IPS DF 6.9 (cell line): ENCODE data around the gene PDF.
"Not testable (repeated sequence)": the region's sequence is repeated elsewhere in the genome, so short reads cannot be mapped to it uniquely, and the experiment has no call there.

Source experiments
- DNase-seq: peaks from one replicate; pipeline ENCODE4 v3.0.0-alpha.2; 2013; ENCODE audit warnings: low read depth, low spot score
- H3K27ac ChIP-seq: one replicate; pipeline ENCODE4 v1.5.1; 2013; ENCODE audit warnings: low read length, control low read depth
- H3K27me3 ChIP-seq: 2 replicates; pipeline ENCODE4 v1.6.1; 2013; ENCODE audit warnings: mild to moderate bottlenecking, low read length; ENCODE audit not compliant: control insufficient read depth, insufficient read depth
- H3K36me3 ChIP-seq: 2 replicates; pipeline ENCODE4 v1.6.1; 2013; ENCODE audit warnings: low read length; ENCODE audit not compliant: control insufficient read depth, insufficient read depth
- H3K4me1 ChIP-seq: 2 replicates; pipeline ENCODE4 v1.6.1; 2013; ENCODE audit warnings: low read length; ENCODE audit not compliant: control insufficient read depth, insufficient read depth
- H3K4me3 ChIP-seq: 2 replicates; pipeline ENCODE4 v1.5.1; 2013; ENCODE audit warnings: mild to moderate bottlenecking, low read length
- H3K9me3 ChIP-seq: 2 replicates; pipeline ENCODE4 v1.6.1; 2013; ENCODE audit warnings: low read length, inconsistent platforms; ENCODE audit not compliant: control insufficient read depth, insufficient read depth
- WGBS: extraction: QIAGEN DNeasy Blood & Tissue Kit; methylation state at CpG from one replicate; pipeline ENCODE4 v1.1.7; 2013; ENCODE audit warnings: mixed read lengths, missing lambda C conversion rate; ENCODE audit not compliant: insufficient read length, insufficient coverage; 5-methylcytosine and 5-hydroxymethylcytosine counted together

The PDF gene

GRCh38 chr16:69364088-69364487 is 33.7 kb upstream of the PDF start:
- H3K27ac ChIP-seq = no peak overlapping the region
- DNase-seq = no peak
- WGBS = no CpG with 5 or more reads among the region's 2 CpGs
- no peaks in the 10 kb centered on the region for H3K27me3 ChIP-seq
- no peaks in the 10 kb centered on the region for H3K9me3 ChIP-seq
- H3K36me3 ChIP-seq = peaks cover 17% of the 10 kb centered on the region
- H3K4me1 ChIP-seq = no peaks in the 10 kb centered on the region
- no peak overlapping the region for H3K4me3 ChIP-seq

DNA sequence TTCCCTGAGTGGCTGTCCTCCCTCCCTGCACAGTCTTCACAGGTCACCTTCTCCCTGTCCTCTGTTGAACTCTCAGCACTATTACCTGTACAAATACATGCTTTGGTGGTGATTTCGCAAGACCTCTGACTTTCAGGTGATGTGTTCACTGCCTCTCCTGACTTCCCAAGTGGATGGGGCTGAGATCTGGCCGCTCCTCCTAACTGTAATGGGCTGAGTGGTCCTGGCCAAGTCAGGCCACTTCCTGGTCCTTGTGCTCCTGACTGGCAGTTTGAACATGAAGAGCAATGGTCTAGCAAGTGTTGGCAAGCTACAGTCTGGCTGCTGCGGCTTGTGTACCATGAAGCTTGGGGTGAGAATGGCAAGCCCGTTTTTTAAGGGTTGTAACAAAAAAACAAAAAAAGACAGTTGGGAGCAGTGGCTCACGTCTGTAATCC is 32.9 kb upstream of the PDF start:
- no CpG with 5 or more reads among the region's 5 CpGs for WGBS
- DNase-seq = no peak
- H3K9me3 ChIP-seq = no peaks in the 10 kb centered on the region
- peaks cover 17% of the 10 kb centered on the region for H3K36me3 ChIP-seq
- no peak overlapping the region for H3K27ac ChIP-seq
- no peaks in the 10 kb centered on the region for H3K4me1 ChIP-seq
- H3K4me3 ChIP-seq = no peak overlapping the region
- H3K27me3 ChIP-seq = no peaks in the 10 kb centered on the region

DNA sequence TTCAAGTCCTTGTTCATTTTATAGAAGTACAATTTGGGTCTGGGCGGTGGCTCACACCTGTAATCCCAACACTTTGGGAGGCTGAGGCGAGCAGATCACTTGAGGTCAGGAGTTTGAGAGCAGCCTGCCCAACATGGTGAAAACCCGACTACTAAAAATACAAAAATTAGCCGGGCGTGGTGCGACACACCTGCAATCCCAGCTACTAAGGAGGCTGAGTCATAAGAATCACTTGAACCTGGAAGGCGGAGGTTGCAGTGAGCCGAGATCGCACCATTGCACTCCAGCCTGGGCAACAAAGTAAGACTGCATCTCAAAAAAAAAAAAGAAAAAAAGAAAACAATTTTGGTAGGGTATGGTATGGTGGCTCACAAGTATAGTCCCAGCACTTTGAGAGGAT is 29.7 kb upstream of the PDF start:
- not testable (repeated sequence) for H3K9me3 ChIP-seq, H3K27me3 ChIP-seq, H3K27ac ChIP-seq, H3K36me3 ChIP-seq, H3K4me3 ChIP-seq, DNase-seq, H3K4me1 ChIP-seq
- no CpG with 5 or more reads among the region's 9 CpGs for WGBS

GRCh38 chr16:69351309-69352027 is 21.1 kb upstream of the PDF start, which contains the start of gene TMED6:
Gene TMED6 (minus strand): TSS chr16:69351786. CDS start chr16:69351753, 33 bp downstream.
- Histone ChIP-seq H3K36me3 (no peaks in the 10 kb centered on the region), H3K27me3 (no peaks in the 10 kb centered on the region), H3K9me3 (no peaks in the 10 kb centered on the region), H3K4me1 (no peaks in the 10 kb centered on the region), H3K4me3 (no peak within 1 kb of the TSS), H3K27ac (no peak within 1 kb of the TSS)
- no peak for DNase-seq
- WGBS = no CpG with 5 or more reads among the region's 12 CpGs

- Histone ChIP-seq H3K4me1 (no peaks in the 10 kb centered on the region), H3K27ac (no peak overlapping the region), H3K36me3 (no peaks in the 10 kb centered on the region), H3K27me3 (no peaks in the 10 kb centered on the region), H3K4me3 (no peak overlapping the region), H3K9me3 (no peaks in the 10 kb centered on the region)
- DNase-seq = no peak
- WGBS = no CpG with 5 or more reads among the region's 6 CpGs
Measured at GRCh38 chr16:69350536-69351133, 20.2 kb upstream of the PDF start.

DNA sequence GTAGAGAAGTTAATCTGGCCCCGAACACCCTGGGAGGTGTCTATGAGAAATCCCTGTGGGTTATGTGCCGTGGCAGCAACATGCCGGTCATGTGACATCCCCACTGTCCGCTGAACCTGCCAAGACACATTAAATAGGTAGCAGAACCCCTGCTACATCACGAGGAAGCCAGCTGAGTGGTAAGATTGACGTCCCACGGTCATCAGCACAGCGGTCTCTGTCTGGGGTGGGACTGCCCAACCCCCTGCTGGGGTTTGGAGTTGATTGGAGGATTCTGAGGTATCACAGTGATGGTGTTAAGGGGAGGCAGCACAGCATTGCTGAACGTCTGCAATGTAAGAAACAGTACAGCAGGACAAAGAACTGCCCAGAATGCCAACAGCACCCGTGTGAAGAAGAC is 19.1 kb upstream of the PDF start:
- WGBS = no CpG with 5 or more reads among the region's 10 CpGs
- Histone ChIP-seq H3K27me3 (no peaks in the 10 kb centered on the region), H3K27ac (no peak overlapping the region), H3K9me3 (no peaks in the 10 kb centered on the region), H3K36me3 (no peaks in the 10 kb centered on the region), H3K4me3 (no peak overlapping the region), H3K4me1 (no peaks in the 10 kb centered on the region)
- no peak for DNase-seq

GRCh38 chr16:69348222-69348621 is 17.8 kb upstream of the PDF start:
- H3K27me3 ChIP-seq = no peaks in the 10 kb centered on the region
- H3K27ac ChIP-seq = no peak overlapping the region
- no peaks in the 10 kb centered on the region for H3K9me3 ChIP-seq
- H3K4me3 ChIP-seq = no peak overlapping the region
- no peak for DNase-seq
- no peaks in the 10 kb centered on the region for H3K4me1 ChIP-seq
- whole genome bisulfite sequencing = no CpG with 5 or more reads among the region's 6 CpGs
- no peaks in the 10 kb centered on the region for H3K36me3 ChIP-seq

DNA sequence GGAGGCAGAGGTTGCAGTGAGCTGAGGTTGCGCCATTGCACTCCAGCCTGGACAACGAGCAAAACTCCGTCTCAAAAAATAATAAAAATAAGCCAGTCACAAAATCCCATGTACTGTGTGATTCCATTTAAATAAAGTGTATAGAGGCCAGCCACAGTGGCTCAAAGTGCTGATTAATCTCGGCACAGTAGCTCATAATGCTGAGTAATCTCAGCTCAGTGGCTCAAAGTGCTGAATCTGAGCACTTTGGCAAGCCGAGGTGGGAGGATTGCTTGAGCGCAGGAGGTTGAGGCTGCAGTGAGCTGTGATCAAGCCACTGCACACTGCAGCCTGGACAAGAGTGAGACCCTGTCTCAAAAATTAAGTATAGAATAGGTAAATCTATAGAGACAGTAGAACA is 16.3 kb upstream of the PDF start:
- no CpG with 5 or more reads among the region's 6 CpGs for WGBS
- H3K4me1 ChIP-seq = no peaks in the 10 kb centered on the region
- H3K36me3 ChIP-seq = no peaks in the 10 kb centered on the region
- DNase-seq = no peak
- H3K27ac ChIP-seq = no peak overlapping the region
- no peaks in the 10 kb centered on the region for H3K27me3 ChIP-seq
- no peak overlapping the region for H3K4me3 ChIP-seq
- no peaks in the 10 kb centered on the region for H3K9me3 ChIP-seq

DNA sequence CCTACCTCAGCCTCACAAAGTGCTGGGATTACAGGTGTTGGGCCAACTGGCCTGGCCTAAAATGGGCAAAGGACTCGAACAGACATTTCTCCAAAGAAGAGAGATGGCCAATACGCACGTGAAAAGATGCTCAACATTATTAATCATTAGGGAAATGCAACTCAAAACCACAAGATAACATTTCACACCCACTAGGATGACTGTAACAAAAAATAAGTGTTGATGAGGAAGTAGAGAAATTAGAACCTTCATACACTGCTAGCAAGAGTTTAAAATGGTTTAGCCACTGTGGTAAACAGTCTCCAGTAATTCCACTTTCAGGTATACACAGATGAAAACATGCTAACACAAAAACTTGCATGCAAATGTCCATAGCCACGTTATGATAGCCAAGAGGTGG is 15.5 kb upstream of the PDF start:
- Histone ChIP-seq H3K36me3 (0 out of 2 replicates have a peak, but pooled peaks cover 4% of the 10 kb centered on the region), H3K27ac (no peak overlapping the region), H3K27me3 (no peaks in the 10 kb centered on the region), H3K4me3 (no peak overlapping the region), H3K9me3 (no peaks in the 10 kb centered on the region), H3K4me1 (no peaks in the 10 kb centered on the region)
- DNase-seq = no peak
- no CpG with 5 or more reads among the region's 4 CpGs for WGBS

DNA sequence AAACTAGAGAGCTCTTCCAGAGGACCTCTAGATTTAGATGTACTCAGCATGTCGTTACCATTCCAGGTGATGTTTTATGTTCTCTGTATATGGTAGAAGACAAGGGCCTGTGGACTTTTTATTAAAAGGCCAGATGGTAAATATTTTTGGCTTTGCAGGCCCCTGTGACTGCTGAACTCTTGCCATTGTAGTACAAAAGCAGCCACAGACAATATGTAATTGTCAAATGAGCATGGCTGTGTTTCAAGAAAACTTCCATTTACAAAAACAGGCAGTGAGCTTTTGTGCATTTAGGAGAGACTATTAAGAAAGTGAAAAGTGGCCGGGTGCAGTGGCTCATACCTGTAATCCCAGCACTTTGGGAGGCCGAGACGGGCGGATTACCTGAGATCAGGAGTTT is 13.8 kb upstream of the PDF start:
- no peaks in the 10 kb centered on the region for H3K9me3 ChIP-seq
- WGBS = no CpG with 5 or more reads among the region's 5 CpGs
- DNase-seq = no peak
- 0 out of 2 replicates have a peak, but pooled peaks cover 1% of the 10 kb centered on the region for H3K4me1 ChIP-seq
- H3K36me3 ChIP-seq = 0 out of 2 replicates have a peak, but pooled peaks cover 4% of the 10 kb centered on the region
- no peak overlapping the region for H3K27ac ChIP-seq
- no peak overlapping the region for H3K4me3 ChIP-seq
- no peaks in the 10 kb centered on the region for H3K27me3 ChIP-seq
